NCI-H2107 treated with DMSO at 0.1 percent for 48 hours (cell line): ENCODE measurements around the gene ARPC5L.
"Not testable (repeated sequence)": the region's sequence is repeated elsewhere in the genome, so short reads cannot be mapped to it uniquely, and the experiment has no call there.

Experiments used
- DNase-seq: peaks from one replicate; lab custom pipeline; 2025; ENCODE audit not compliant: unreplicated experiment; lab: John Stamatoyannopoulos, UW

Gene ARPC5L

DNA sequence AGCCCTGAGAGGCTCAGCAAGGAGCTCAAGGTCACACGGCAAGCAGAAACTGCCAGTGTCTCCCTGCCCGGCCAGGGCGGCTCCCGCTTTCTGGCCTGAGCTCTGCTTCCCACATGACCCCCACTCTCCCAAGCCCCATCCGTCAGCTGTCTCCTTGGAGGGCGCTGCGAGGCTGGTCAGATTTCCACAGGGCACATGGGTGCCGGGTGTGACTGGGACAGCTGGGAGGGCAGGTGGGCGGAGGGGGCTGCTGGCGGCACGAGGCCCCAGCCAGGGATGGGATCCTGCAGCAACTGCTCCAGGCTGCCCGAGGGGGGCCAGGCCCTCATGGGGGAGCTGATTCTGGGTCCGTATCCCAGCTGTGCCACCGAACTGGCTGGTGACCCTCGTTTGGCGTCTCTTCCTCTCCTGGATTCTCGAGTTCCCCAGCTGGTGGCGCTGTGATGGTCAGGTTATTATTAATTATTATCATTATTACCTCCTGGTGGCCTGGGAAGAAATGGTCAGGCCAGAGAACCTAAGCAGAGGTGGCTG, 21.6 kb upstream of the ARPC5L start:
- DNase-seq: no peak

DNA sequence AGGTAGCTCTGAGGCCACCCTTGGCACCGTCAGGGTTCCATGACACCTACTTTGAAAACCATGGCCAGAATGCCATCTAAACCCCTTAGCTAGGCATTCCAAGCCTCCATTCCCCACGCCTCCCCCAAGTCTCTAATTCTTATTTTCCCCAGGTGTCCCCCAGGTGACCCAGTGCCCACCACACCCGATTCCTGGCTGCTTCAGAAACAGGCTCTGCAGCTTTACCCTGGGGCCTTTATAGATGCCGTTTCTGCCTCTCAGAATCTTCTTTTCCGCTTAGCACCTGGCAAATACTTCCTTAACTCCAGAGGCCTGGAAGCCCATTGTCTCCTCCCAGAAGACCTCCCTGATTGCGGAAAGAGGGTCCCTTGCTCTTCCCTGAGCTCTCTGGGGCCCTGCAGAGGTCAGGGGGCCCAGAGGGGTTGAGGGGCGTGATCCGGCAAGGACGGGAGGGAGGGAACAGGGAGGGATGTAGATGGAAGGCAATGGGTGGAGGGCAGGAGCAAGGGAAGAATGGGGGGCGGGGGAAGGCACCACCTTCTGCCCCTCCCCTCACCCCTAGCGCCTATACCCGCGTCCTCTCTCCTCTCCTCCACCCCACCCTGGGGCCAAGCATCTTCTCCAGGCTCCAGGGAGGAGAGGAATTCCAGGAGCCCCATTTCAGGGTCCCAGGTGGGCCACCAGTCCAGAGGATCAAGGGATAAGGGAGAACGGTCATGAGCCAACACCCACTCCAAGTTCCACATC, 20.7 kb upstream of the ARPC5L start:
- DNase-seq: no peak

GRCh38 chr9:124843456-124844034, 18.4 kb upstream of the ARPC5L start:
- DNase-seq: no peak

DNA sequence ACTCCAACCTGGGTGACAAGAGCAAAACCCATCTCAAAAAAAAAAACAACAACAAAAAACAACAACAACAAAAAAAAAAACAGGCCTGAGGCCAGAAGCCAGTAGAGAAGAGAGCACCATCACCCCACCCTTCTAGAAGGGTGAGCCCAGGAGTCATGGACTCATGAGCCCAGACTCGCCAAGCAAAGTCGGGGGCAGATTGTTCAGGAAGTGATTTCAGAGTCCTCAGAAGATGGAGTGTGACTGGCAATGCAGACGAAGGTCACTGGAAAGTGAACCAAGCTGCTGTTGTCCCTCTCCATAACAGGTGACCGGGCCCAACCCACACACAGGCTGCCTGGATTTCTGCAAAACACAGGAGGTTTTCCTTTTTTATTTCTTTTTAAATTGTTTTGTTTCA, 17.6 kb upstream of the ARPC5L start:
- no peak for DNase-seq

GRCh38 chr9:124846467-124846866, 15.5 kb upstream of the ARPC5L start:
- not testable (repeated sequence) for DNase-seq

DNA sequence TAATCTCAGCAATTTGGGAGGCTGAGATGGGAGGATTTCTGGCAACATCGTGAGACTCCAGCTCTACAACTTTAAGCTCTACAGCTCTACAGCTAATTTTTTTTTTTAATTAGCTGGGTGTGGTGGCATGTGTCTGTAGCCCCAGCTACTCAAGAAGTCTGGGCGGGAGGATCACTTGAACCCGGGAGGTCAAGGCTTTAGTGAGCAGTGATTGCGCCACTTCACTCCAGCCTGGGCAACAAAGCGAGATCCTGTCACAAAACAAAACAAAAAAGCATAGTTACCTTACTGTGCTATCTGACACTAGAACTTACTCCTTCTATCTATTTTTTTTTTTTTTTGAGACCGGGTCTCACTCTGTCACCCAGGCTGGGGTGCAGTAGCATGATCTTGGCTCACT, 15.0 kb upstream of the ARPC5L start:
- no peak for DNase-seq

- no peak for DNase-seq
These were observed 12.1 kb upstream of the ARPC5L start for GRCh38 chr9:124849801-124850200.

DNA sequence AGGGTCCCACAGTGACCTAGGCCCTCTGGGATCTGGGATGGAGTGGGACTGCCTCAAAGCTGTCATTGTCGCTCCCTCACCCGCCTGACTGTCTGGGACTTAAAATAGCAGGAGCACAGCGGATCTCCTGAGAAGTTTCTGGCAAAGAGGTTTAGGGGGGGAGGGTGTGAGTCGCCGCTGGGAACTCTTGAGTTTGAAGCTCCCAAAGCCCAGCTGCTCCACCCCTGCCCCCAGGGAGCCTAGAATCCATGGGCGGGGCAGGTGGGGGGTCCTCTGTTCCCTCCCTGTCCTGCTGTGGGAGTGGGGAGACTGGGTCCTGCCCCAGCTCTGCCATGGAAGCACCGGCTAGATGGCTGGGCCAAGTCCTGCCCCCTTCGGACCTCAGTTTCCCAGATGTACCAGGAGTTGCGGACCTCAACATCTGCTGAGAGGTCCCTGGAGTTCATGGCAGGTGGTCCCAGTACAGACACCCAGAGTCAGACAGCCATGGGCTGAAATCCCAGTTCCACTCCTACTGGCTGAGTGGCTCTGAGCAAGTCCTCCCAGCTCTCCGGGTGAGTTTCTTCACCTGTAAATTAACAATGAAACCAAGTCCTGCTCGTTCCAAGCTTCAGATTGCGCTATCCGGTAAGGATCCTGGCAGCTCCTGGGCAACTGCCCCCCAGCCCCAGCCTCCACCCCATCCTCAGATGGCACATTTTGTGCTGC, 9.7 kb upstream of the ARPC5L start:
- DNase-seq: no peak

DNA sequence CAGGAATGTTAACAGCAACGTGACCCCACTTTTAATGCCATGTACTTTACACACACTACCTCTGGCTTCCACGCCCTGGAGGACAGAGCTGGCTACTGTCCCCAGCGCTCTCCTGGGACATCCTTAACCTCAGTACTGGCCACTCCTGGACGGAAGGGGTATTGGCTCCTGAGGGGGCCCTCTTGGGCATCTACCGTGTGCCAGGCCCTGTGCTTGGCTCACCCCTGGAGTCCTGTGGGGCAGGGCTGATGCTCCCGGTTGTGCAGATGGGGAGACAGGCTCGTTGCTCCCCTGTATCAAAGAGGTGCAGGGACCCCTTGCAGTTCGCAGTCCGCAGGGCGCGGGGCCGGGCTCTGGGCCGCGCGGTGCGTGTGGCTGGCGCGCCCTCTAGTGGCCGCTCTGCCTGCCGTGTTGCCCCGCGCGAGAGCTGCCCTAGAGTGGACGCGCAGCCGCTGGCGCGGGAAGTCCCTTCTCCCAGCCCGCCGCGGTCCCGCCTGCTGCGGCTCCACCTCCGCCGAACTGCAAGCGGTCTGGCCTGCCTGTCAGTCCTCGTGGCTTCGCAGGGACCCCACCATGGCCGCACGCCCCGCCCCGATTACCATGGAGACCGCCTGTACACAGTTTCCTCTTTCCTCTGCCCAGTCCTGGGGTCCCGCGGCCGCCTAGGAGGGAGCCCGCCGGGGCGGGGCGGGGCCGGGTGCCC, 8.9 kb upstream of the ARPC5L start, which contains the start of gene WDR38:
TSS of gene WDR38 (plus strand) at position 632 of the 703 bp plus-strand sequence. CDS start 72 bp downstream, outside the sequence.
- peak; percentile 26 for DNase-seq

- no peak for DNase-seq
These were observed 8.3 kb upstream of the ARPC5L start for GRCh38 chr9:124853605-124854143.

DNA sequence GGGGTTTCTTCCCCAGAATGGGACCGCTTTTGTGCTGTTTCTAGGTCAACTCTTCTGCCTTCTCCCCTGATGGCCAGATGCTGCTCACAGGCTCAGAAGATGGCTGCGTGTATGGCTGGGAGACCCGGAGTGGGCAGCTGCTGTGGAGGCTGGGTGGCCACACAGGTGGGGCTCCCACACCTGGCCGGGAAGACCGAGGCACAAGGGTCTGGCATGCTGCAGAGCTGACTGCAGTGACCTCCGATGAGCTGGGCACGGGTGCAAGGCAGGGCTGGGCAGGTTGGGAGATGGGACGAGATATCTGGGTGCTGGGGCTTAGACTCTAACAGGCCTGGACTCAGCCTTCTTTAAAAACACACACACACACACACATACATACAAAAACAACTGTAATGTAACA, 7.8 kb upstream of the ARPC5L start:
- DNase-seq: no peak

- DNase-seq: no peak
These were observed 7.1 kb upstream of the ARPC5L start for GRCh38 chr9:124854822-124855221.

GRCh38 chr9:124855566-124855943, 6.4 kb upstream of the ARPC5L start:
- no peak for DNase-seq

GRCh38 chr9:124855944-124856765, 5.8 kb upstream of the ARPC5L start:
- DNase-seq: no peak

GRCh38 chr9:124857533-124858162, 4.3 kb upstream of the ARPC5L start:
- DNase-seq: no peak

- DNase-seq: no peak
These were observed 3.4 kb upstream of the ARPC5L start for GRCh38 chr9:124858330-124859046.

DNA sequence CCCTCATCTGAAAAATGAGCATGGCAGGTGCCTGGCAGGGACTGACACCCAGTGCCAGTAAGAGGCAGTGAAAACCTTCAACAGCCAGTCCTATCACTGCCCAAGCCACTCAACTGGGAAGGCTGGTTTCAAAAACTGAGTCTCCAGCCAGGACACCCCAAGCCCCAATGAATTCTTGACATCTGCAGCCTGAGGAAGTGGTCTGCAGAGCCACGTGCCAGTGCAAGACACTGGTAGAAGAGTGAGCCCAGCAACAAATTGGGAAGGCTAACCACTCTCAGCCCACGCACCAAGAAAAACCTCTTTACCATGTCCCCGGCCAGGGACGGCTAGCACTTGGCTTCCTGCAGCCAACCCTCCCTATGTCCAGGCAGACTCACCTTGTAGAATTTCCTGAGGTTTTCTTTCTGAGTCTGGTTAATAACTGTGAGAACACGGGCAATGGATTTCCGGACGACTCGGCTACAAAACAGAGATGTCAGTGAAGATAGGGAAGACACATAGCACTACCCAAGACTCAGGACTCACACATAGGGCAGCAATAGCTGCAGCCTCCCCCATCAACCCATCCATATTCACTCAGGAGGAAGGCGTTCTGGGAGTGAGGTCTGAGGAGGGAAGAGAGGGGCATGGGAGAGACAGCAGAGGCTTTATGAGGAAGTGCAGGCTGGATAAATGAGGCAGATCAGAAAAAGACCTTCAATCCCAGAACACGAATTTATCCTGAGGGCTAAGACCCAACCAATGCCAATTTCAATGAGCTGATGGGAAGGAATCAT, 1.9 kb upstream of the ARPC5L start:
- no peak for DNase-seq
